GM21825 (cell line): ENCODE data around the gene CD2AP.
A peak's percentile ranks its signal among the peaks of the same experiment; 100 is the strongest.
"Not testable (repeated sequence)": the region's sequence is repeated elsewhere in the genome, so short reads cannot be mapped to it uniquely, and the experiment has no call there.

Experiments used
- ATAC-seq: cut with Tn5 transposase; IDR thresholded peaks from one replicate; pipeline ENCODE4 v1.9.1; 2021; ENCODE audit warnings: mild to moderate bottlenecking, moderate library complexity; ENCODE audit not compliant: unreplicated experiment

The CD2AP gene

GRCh38 chr6:47456536-47456975 lies 21.0 kb upstream of the CD2AP start:
- ATAC-seq = no peak

DNA sequence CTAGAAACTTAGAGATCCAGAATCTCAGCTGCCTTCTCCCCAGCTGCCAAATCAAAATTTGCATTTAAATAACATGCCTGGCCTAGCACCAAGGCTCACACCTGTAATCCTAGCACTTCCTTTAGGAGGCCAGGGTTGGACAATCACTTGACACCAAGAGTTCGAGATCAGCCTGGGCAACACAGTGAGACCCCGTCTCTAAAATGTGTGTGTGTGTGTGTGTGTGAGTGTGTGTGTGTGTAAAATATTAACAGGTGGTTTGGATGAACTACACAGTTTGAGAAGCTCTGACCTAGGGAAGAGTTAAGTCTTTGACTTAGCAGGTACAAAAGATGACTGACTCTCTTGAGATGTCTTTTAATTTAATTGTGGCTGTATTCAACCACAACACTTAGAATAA lies 20.2 kb upstream of the CD2AP start:
- no peak for ATAC-seq

- no peak for ATAC-seq
Measured at GRCh38 chr6:47464052-47464451, 13.5 kb upstream of the CD2AP start.

DNA sequence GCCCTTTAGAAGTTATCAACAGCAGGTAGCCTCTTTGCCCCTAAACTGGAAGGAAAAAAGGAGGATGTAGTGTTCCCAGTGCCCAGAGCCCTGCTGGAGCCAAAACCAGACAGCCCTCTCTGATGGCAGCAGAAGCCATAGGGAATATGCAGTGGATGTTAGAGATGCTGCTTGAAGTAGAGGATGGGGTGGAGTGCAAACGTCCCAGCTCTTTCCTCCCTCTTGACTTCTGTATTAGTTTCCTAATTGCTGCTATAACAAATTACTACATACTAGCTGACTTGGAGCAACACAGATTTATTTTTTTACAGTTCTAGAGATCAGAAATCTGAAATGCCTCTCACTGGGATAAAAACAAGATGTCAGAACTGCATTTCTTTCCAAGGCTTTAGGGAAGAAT lies 12.5 kb upstream of the CD2AP start:
- no peak for ATAC-seq

DNA sequence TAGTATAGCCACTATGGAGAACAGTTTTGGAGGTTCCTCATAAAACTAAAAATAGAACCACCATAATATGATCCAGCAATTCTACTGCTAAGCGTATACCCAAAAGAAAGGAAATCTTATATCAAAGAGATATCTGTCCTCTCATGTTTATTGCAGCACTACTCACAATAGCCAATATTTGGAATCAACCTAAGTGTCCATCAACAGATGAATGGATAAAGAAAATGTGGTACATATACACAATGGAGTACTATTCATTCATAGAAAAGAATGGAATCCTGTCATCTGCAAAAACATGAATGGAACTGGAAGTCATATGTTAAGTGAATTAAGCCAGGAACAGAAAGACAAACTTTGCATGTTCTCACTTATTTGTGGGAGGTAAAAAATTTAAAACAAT lies 5.7 kb upstream of the CD2AP start:
- ATAC-seq = no peak

- ATAC-seq = no peak
Measured at GRCh38 chr6:47473791-47474346, 3.7 kb upstream of the CD2AP start.

DNA sequence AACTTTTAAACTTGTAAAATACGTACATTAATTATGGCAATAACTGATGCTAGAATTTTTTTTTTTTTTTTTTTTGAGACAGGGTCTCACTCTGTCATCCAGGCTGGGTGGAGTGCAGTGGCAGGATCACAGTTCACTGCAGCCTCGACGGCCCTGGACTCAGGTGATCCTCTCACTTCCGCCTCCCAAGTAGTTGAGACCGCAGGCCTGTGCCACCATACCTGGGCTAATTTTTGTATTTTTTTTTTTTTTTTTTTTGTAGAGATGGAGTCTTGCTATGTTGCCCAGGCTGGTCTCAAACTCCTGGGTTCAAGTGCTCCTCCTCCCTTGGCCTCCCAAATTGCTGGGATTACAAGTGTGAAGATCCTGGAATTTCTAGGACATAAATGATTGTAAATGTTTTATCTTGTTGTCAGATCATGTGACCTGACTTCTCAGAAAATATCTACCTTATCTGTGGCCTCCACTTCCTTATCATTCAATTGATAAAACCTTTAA lies 2.2 kb upstream of the CD2AP start:
- no peak for ATAC-seq

DNA sequence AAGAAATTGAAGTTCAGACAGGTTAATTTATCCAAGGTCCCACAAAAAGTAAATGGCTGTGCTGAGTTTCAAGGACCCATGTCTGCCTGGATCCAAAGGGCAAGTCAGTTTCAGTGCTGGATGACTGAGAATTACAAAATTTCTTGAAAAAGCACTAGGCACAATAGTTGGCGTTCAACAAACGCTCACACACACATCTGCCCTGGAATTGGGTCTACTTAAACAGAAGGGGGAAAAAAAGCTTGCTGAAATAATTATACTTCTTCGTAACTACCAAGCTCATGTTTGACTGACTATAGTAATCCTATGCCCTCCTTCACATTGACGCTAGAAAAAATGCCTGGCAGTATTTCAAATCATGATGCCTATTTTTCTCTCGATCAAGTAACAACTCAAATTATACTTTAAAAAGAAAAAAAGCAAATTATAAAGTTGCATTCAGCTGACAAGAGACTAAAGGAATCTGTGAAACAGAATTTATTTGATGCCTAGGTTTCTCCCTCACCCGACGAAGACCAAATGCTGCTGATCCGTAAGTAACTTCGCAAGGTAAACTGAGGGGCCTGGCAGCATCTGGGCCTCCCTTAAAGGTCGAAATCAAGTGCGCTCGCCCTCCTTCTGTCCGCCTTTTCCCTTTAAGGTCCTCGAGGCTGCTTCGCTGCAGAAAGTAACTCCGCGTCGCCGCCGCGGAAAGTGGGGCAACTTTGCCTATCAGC lies 650 bp upstream of the CD2AP start:
- no peak for ATAC-seq

- peak; percentile 36 for ATAC-seq
Measured at GRCh38 chr6:47478233-47479139, 897 bp downstream of the CD2AP start.

DNA sequence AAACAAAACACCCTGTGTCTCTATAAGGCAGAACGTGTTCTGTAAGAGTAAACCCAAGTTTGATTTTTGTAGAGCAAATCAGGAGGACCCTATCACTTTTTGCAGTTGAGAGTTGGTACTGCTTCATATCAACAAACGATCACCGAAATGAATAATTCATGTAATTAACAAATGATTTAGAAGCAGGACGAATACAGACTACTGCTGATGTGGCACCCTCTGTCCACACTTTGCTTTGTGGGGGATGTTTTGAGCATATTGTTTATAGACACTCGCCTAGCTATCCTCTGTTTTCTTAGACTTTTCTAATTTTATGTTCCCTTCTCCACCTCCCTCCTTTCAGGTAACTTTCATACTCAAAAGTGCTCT lies 1.5 kb downstream of the CD2AP start:
- ATAC-seq = no peak

DNA sequence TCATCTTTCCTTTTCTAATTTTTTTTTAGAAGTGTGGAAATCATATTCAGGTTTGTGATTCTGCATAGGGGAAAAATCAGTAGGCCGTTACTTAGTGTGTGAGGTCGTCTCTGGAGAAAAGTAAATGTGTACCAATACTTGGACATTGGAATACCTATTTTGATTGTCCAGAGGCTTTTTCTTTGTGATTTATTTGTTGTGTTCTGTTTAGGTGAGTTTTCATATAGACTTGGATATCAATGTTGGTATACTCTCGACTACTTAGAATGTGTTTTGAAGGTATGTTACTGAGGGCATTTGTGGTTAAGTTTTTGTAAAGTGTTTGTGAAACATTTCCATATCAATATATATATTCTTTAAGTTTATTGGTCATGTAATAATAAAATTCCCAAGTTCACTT lies 2.3 kb downstream of the CD2AP start:
- no peak for ATAC-seq

GRCh38 chr6:47481213-47481612 lies 3.6 kb downstream of the CD2AP start:
- ATAC-seq = not testable (repeated sequence)

- no peak for ATAC-seq
Measured at GRCh38 chr6:47481806-47482205, 4.2 kb downstream of the CD2AP start.

DNA sequence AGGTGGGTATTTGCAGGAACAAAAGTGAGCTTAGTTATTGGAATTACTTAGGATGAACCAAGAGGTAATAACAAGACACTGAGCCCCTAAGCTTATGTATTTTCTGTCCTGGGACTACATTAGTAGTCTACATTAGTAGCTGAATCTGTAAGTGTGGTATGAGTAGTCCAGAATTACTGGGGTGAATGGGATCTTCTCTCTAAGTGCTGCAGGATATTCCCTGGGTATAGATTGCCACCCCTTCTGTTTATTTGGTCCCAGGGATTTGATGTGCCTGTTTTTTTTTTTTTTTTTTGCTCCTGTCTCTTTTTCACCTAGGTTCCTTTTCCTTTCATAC lies 5.9 kb downstream of the CD2AP start:
- peak; percentile 28 for ATAC-seq

DNA sequence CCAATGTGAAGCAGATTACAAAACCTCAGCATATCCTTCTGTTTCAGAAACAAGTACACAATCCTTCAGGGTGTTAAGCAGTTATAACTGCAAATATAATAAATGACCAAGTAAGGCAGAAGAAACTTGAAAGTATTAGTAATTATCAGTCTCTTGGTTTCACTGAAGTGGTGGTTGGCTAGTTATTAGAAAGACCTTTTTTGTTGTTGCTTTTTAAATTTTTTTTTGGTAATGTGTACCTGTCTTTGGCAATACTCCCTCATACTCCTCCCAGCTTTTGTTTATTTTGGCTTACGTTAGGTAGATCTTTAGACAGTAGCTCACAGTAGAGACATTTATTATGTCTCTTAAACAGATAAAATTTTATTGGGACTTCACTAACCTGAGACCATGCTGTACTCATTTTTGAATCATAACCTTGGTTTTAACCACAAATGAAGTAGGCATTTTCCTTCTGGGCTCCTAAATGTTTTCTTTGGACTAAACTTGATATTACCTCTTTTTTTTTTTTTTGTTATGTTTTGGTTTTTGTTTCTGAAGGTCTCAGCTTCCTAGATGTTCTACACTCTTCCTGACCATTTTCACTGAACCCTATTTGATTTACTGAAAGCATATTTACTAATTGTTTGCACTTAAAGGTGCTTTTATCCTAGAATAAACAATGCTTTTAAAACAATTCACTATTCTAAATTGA lies 6.4 kb downstream of the CD2AP start:
- ATAC-seq = peak; percentile 60

GRCh38 chr6:47484616-47485015 lies 7.0 kb downstream of the CD2AP start:
- no peak for ATAC-seq

DNA sequence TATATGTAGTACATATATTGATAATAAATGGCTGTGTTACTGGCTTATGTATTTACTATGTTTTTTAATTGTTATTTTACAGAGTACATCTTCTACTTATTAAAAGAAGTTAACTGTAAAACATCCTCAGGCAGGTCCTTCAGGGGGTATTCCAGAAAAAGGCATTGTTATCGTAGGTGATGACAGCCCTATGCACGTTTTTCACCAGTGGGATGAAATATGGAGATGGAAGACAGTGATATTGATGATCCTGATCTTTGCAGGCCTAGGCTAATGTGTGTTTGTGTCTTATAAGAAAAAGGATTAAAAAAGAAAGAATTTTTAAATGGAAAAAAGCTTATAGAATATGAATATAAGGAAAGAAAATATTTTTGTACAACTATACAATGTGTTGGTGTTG lies 7.5 kb downstream of the CD2AP start:
- ATAC-seq = no peak

DNA sequence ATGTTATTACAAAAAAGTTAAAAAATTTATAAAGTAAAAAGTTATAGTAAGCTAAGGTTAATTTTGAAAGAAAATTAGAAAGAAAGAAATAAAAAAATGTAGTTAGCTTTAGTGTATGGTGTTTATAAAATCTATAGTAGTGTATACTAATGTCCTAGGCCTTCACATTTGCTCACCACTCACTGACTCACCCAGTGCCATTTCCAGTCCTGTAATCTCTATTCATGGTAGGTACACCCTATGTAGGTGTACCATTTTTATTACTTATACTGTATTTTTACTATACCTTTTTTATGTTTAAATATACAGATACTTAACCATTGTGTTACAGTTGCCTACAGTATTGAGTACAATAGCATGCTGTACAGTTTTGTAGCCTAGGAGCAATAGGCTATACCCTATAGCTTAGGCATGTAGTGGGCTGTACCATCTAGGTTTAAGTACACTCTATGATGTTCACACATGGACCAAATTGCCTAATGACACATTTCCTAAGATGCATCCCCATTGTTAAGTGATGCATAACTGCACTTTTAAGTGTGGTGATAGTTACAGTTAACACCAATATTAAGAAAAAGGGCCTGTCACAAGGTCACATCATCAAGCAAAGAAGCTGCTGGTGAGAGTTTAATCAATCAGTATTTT lies 8.0 kb downstream of the CD2AP start:
- no peak for ATAC-seq

DNA sequence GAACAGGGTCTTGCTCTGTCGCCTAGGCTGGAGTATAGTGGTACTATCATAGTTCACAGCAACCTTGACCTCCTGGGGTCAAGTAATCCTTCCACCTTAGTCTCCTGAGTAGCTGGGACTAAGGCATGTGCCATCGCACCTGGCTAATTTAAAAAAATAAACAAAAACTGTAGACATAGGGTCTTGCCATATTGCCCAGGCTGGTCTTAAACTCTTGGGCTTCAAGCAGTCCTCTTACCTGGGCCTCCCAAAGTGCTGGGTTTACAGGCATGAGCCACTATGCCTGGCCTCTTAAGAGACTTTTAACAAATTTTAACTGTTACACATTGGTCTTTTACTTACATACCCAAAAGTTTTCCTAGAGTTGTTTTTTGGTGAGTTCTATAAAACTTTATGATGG lies 12.4 kb downstream of the CD2AP start:
- no peak for ATAC-seq

DNA sequence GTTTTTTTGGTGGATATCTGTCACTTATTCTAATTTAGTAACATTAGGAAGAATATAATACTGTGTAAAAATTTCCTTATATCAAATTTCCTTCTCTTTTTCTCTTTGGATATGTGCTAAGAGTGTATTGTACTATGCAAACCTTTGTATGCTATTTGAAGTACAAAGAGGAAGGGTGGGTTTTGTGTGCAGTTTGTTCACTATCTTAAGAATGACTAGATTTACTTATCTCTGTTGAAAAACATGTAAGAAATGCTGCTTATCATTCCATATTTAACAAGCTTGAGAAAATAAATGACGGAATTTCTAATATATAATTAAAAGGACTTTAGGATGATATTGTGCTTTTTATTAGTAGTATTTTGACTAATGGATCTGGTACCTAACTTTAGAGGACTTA lies 13.1 kb downstream of the CD2AP start:
- ATAC-seq = no peak

- ATAC-seq = no peak
Measured at GRCh38 chr6:47492355-47492754, 14.8 kb downstream of the CD2AP start.
